Endothelial cell of hepatic sinusoid (primary cell): ENCODE data around the gene ANKRD27.

Source experiments
- in situ Hi-C: cut with HindIII; loops from 2 replicates; pipeline ENCODE4 v1.10.0; 2017; ENCODE audit warnings: low sequenced_read_pairs

Gene ANKRD27

GRCh38 chr19:32691291-32691951 lies 16.4 kb upstream of the ANKRD27 start, which contains the start of gene NUDT19:
TSS of gene NUDT19 (plus strand) at chr19:32691821. CDS start at chr19:32691961, 140 bp downstream.
- in situ Hi-C loops = no loop called here

DNA sequence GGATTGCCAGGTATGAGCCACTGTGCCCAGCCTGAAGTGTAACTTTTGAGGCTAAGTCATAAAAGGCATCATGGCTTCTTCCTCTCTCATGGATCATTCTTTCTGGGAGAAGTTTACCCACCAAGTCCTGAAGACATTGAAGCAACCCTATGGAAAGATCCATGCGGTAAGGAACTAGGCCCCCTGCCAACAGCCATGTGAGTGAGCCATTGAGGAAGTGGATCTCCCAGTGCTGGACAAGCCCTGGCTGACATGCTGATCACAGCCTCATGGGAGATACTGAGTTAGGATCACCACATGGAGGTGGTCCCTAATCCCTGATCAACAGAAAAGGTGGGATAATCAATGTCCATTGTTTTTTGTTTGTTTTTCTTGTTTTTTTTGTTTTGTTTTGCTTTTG lies 13.3 kb upstream of the ANKRD27 start:
- in situ Hi-C loops = no loop called here

- in situ Hi-C loops = no loop called here
Observed at GRCh38 chr19:32687681-32688080, 12.7 kb upstream of the ANKRD27 start.

GRCh38 chr19:32686847-32687475 lies 12.0 kb upstream of the ANKRD27 start:
- in situ Hi-C loops = no loop called here

- in situ Hi-C loops = no loop called here
Observed at GRCh38 chr19:32682317-32682716, 7.3 kb upstream of the ANKRD27 start.

- in situ Hi-C loops = no loop called here
Observed at GRCh38 chr19:32680986-32681385, 6.0 kb upstream of the ANKRD27 start.

DNA sequence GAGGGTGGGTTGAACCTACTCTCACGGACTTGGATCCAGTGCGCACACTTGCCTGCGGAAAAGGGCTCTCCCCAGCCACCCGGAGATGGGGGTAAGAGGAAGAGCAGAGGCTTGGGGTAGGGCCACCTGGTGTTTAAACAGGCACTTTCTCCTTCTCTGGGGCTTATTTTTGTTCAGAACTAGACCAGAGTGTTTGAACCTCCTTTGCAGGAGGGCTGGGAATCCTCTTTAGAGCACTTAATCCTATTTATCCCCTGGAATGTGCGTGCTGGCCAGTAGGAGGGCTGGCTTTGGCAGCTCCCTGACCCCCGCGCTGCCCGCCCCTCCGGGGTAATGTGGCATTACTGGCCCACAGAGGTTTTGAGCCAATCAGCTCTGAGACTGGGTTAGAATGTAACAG lies 2.7 kb upstream of the ANKRD27 start:
- in situ Hi-C loops = no loop called here

DNA sequence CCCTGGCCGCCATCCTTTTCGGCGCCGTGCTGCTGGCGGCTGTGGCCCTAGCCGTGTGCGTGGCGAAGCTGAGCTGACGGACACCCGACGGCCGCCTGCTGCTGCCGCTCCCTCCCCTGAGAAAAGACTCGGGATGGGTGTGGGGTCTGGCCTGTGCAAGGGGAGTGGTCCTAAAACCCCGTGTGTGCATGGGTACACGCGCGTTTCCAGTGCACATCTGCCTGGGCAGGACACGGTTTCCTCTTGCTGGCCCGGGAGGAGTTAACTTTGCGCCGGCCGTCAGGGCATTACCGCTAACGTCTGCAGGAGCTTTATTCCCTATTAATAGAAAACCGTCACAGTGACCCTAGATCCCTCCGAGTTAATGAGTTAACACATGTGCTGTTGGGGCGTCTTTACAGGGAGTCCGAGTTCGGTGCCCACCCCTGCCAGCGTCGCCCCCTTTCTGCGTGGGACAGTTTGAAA lies 1.9 kb upstream of the ANKRD27 start:
- in situ Hi-C loops = no loop called here

GRCh38 chr19:32676186-32676894 lies 1.4 kb upstream of the ANKRD27 start:
- in situ Hi-C loops = no loop called here

DNA sequence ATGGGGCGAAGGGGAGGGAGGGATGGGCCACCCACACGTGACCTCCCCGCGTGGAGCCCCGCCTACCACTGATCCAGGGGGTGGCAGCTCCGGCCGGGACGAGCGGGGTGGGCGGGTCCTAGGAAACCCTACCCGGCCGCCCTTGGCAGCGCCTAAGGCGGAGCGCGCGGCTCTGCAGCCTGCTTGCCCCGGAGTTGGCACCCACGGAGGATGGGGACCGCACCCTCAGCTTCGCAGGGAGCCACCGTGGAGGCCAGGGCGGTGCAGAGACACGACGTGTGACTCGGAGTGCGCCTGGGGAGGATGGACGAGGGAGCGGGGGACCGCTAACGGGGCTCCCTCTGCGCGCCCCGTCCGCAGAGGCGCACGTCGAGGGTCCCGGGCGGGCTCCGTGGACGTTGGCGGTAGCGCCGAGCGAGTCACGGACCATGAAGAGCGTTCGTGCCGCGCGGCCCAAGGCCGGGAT lies 773 bp upstream of the ANKRD27 start, which contains the start of gene RGS9BP:
TSS of gene RGS9BP (plus strand) at position 129 of the 466 bp plus-strand sequence. CDS start 416 bp downstream, outside the sequence.
- in situ Hi-C loops = no loop called here

GRCh38 chr19:32674153-32674930 lies 638 bp downstream of the ANKRD27 start:
- in situ Hi-C loops = no loop called here

- in situ Hi-C loops = no loop called here
Observed at GRCh38 chr19:32673573-32673972, 1.4 kb downstream of the ANKRD27 start.

GRCh38 chr19:32672841-32673240 lies 2.1 kb downstream of the ANKRD27 start:
- in situ Hi-C loops = no loop called here

GRCh38 chr19:32671883-32672593 lies 2.9 kb downstream of the ANKRD27 start:
- in situ Hi-C loops = no loop called here

GRCh38 chr19:32669310-32669709 lies 5.7 kb downstream of the ANKRD27 start:
- in situ Hi-C loops = no loop called here

GRCh38 chr19:32666084-32666483 lies 8.9 kb downstream of the ANKRD27 start:
- in situ Hi-C loops = no loop called here

DNA sequence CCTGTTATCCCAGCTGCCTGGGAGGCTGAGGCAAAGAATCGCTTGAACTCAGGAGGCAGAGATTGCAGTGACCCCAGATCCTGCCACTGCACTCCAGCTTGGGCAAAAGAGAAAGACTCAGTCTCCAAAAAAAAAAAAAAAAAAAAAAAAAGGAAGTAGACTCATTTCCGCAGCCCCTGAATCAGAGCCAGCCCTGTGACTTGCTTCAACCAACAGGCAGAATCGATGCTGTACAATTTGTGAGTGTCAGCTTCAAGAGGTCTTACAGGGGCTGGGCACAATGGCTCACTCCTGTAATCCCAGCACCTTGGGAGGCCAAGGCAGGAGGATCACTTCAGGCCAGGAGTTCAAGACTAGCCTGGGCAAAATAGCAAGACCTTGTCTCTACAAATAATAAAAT lies 12.8 kb downstream of the ANKRD27 start:
- in situ Hi-C loops = no loop called here

GRCh38 chr19:32661318-32661717 lies 13.7 kb downstream of the ANKRD27 start:
- in situ Hi-C loops = no loop called here

DNA sequence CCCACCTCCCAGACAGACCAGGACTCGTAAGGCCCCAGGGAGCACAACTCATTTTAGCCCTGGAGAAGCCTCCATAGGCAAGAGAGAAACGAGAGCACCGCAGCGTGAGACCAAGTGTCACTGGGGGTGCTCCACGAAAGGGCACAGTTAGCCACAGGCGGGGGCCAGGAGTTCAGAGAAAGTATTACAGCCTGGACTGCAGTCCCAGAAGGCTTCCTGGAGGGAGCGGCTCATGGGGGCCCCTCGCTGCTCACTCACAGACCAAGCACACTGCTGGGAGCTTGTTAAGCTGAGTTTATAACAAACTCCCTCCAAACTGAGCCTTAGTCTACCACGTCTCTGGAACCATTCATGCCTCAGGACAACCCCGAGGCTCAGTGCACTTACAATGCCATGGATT lies 16.5 kb downstream of the ANKRD27 start:
- in situ Hi-C loops = no loop called here

GRCh38 chr19:32658075-32658474 lies 16.9 kb downstream of the ANKRD27 start:
- in situ Hi-C loops = no loop called here
